GM19025 (cell line): ENCODE data around the gene SUPT4H1.

Experiments used
- ATAC-seq: cut with Tn5 transposase; IDR thresholded peaks from one replicate; pipeline ENCODE4 v1.9.1; 2021; ENCODE audit warnings: mild to moderate bottlenecking, low read depth, moderate library complexity; ENCODE audit not compliant: unreplicated experiment

Gene SUPT4H1

DNA sequence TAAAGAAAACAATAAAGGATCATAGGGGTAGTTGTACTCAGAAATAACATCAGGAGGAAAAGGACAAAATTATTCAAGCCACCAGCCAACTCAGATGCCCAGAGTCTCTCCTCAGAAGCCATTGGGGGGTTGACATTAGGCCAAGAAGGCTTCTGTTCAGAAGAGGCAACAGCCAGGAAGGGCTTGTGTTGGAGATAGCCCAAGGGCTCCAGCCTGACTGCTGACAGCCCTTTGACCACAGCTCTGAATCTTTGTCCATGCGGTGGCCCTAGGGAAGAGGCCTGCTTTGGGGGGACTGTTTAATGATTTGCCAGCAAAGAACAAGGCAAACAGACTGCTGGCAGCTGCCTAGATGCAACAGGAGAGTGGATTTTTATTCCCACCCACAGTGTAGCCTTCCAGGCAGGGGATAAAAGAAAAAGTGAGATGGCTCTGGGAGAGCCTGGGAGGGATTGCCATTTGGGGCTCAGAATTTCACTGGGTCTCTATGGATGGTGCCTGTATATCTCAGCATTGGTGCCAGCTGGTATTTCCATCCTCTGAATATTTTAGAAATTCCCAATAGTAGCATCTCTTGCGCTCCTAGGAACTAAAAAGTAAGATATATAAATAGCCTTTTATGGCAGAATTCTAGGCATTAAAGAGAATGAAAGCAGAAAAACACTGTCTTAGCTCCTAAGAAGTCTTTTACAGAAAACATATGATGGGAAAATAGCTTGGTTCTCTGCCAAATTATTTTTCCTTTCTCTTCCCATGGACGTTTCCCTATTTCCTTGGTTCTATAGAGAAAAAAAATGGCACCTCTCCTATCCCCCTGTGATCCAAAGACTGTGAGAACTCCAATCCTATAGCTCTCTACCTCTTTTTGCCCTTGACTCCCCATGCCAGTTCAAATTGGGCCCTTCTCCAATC lies 29.4 kb upstream of the SUPT4H1 start:
- ATAC-seq, result no peak

DNA sequence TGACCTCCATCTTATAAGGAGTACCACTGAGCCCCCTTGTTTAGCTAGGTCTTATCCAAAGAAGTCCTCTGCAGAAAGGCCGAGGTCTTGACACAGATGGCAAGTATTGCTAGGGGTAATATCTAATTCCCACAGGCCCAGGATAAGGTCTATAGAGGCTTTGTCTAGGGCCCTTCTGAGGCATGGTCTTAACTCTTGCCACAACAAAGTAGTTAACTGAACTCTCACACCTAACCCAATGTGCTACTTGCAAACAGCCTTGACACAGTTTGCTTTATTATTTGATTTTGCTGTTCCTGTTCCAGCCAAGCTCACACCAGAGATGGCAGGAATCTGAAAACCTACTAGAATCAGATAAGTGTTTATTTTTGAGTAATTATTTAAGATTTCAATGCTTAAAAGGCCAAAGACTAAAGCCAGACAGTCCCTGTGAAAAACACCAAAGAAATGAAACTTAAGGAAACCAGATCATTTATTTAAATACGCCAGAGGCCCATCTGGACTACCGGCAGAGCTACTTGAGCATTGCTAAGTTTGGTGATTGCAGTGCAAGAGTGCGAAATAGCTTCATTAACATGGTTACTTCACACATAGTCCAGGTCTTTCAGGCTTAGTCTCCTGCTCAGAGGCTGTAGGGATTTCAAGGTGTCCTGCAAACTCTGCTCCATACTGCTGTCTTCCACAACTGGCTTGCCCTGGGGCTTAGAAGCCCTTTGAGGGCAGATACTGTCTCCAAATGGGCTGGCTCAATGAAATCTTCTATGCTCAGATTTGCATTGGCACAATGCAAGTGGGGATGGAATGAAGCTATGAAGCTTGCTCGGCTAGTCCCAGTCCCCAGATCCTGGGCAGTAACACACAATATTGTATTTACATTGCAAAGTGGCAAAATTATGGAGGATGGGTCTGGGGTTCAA lies 28.5 kb upstream of the SUPT4H1 start:
- ATAC-seq, result no peak

DNA sequence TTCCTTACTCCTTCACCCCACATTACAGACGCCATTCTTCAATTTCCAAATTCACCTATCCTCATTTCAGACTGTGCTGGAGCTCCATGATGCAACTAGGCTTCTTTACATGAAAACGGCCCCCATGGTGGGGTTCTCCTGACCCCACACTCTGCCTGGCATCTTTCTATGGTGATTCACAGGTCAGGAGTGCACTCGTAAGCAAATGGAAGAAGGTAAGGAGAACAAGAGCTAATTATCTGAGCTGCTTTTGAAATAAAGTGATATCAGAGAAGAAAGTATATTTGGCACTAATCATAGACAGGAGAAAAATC lies 27.5 kb upstream of the SUPT4H1 start:
- no peak for ATAC-seq

DNA sequence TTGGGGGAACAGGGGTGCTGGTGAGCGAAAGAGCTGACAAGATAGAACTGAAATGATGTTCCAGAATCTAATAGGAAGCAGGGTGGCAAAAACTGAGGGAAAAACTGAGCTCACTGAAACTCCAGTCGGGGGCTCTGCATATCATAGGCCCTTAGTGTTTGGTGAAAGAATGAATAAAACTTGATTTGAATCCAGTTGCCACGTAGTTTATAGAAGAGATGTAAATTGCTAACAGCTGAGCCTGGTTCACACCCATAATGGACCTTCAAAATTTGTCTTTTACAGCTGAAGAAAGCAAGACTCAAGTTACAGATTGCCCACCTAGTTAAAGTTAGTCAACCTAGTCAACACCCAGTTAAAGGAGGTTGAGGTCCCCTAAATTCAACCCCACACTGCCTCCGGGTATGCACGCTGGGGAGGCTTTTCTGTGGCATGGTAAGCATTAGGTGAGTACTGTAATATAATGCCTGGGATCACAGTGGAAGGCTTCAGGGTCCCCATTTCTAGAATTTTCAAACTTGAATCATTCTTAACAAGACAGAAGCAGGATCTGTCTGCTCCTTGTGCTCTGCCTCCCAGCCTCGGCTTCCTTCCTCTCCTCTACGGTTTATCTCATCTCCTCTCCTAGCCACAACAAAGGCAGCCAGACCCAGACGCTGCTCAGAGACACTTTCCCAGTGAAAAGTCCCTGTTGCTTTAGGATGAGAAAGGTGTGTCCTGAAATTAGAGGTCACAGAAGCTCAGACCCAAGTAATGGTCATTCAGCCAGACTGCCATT lies 26.9 kb upstream of the SUPT4H1 start:
- no peak for ATAC-seq

DNA sequence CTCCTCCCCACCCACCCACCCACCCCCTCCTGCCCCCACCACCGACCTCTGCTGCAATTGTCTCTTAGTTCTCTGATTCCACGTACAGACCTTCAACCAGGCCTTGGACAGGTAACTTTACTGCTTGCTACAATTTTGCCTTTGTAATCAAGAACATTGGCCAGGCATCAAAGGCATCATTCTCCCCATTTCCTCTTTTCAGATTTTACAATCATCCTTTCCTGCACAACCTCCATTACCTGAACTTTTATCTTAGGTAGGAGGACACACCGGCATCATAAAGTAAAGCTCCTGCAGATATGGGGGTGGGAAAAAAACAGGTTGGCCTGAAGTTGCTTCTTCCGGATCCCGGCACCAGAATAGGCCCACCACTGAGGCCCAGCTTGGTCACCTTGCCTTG lies 25.7 kb upstream of the SUPT4H1 start:
- ATAC-seq, result no peak

DNA sequence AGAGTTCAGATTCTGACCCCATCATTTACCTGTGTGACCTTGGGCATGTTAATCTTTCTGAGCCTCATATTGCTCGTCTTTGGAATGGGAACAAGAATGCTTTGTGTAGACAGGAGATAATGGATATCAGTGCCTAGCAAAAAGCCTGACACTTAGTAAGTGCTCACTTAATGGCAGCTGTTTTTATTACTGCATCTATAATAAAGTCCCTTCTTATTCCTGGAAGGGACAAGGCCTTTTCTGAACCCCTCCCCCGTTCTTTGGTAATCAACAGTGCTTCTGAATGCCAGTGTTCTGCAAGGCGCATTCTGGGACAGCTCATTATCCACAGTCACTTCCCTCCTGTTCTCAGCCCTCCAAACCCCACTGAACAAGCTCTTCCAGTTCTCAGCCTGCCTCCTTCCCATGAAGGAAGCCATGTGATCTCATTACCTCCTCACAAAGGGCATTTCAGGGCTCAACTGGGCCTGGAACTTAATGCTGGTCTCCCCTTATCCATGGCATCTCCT lies 25.1 kb upstream of the SUPT4H1 start:
- no peak for ATAC-seq

DNA sequence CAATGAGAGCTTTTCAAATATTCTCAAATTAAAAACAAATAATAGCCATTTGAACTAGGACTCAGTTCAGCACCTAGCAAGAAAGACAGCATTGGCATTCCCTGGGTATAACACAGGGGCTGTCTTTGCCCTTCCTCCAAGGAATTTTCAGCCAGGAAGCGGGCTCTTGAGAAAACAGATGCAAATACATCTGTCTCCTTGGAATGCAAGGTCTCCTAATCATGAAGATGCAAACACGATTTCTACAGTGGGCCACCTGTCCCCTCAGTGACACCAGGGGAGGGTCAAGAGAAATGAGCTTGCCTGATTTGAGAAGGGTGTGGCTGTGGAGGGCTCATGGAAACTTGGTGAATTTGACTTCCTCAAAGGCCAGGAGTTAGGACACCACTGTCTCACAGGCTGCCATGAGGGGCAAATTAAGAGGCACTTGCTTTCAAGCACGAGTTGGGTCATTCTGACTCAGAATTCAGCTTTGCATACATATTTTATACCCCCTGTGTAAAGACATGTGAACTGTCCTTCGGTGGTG lies 24.5 kb upstream of the SUPT4H1 start:
- ATAC-seq, result no peak

DNA sequence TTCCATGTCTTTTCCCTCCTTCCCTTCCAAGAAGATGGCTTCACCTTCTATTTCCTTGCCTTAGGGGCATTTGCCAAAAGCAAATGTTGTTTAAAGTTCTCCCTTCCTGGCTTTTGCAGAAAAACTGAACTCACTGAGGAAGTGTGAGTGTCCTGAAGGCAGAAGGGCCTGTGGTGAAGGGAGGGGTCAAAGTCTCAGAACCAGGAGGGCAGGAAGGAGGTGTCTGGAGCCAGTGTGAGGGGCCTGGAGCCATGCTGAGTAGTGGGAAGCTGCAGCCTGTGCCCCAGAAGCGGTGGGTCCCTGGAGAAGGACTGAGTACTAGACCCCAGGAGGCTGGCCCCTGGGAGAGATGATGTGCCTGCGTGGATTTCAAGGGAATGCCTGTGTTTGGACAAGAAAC lies 23.8 kb upstream of the SUPT4H1 start:
- ATAC-seq, result no peak

DNA sequence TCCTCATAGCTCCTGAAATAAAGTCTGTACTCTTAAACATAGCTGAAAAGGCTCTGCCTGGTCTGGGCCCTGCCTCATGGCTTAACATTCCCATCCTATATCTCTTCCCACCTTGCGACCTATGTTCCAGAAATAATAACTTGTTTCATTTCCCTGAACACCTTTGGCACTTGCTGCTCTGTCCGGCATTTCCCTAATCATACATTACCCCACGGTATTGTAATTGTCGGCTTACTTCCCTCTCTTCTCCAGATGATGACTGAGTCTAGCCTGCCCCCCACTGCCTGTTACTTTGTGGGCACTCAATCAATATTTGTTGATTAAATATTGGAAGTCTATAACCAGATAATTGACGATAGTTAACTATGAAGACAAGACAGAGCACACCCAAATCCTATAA lies 23.3 kb upstream of the SUPT4H1 start:
- no peak for ATAC-seq

DNA sequence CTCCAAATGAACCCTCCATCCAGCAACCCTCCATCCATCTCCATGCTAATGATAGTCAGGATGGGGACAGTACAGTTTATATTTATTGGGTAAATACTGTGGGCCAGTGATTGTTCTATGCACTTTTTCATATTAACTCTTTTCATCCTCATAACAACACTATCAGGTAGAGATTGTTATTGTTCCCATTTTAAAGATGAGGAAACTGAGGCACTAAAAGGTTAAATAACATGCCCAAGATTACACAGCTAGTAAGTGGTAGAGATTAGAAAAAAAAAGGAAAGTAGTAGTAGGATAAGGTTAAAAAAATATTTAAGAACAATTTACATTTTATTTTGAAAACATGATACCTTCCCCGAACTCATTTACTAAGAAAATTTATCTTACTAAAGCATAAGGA lies 21.9 kb upstream of the SUPT4H1 start:
- no peak for ATAC-seq

DNA sequence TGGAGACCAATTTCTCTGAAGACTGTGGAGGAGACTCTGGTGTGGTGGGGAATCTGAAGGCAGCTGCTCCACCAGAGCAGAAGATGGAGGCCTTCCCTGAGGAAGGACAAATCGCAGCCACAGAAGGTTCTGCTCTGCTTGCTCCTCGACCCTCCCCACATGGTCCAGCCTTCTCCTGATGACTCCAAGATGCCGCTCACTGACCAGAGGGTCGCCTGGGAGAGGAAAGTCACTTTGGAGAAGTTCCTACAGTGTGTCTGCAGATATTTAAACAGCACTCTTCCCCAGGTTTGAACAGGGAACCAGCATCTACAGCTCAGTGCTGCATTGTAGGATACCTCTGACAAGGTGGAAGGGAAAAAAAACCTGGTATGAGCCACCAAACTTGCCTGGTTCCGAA lies 21.0 kb upstream of the SUPT4H1 start:
- no peak for ATAC-seq

DNA sequence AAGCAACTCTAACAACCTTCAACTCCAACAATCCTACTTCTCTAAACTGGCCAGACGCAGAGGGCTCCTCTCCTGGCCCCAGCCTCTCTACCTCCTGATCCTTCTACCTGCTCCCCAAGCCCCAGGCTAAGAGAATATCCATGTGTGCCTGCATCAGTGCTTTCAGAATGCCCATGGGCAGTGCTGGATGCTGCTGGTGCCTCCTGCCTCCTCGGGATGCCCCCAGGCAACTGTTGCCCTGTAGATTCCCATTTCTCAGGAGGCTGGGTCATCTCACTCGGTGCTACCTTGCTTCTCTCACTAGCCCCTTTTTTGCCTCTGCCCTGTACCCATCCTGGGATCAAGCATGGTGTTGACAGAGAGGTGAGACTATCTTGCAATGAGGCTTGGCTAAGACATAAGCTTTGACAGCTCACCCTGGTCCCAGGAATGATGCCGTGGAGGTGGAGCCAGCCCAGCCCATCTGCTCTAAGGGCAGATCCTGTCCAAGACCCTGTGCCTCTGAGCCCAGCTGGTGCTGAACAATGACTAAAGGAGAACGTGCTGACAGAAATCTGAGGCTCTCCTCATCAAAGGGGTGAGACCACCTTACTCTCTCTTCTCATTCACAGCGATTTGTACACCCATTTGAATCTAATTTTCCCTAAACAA lies 19.4 kb upstream of the SUPT4H1 start:
- no peak for ATAC-seq

DNA sequence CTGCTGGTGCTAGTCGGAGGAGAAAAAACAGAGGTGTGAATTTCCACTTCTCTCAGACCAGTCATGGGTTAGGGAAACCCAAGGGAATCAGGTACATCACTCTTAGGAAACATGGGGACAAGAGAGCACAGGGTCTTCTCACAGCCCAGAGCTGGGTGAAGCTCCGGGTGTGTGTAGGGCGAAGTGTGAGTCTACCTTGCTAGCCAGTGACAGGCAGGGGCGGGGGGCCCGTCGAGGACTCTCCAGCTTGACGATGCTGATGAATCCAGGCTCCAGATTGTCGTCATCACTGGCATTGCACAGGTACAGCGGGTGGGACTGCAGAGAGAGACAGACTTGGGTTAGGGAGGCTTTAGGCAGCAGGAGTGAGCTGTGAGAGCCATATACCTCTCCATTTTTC lies 18.7 kb upstream of the SUPT4H1 start:
- no peak for ATAC-seq

DNA sequence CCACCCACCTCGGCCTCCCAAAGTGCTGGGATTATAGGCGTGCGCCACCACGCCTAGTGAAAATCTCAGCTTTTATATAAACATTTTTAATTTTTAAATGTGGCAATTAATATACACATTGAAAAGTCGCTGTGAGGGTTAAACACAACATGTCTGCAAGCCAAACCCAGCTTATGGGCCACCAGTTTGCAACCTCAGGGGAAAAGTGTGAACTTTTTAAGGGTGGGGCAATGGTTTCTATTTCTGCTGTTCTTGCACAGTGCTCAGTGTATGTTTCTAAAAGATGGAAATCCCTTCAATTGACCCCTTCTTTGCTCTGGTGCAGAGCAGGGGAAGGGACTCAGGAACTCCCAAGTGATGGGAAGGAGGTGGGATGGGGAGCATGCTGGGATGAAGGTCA lies 18.3 kb upstream of the SUPT4H1 start:
- ATAC-seq, result no peak

DNA sequence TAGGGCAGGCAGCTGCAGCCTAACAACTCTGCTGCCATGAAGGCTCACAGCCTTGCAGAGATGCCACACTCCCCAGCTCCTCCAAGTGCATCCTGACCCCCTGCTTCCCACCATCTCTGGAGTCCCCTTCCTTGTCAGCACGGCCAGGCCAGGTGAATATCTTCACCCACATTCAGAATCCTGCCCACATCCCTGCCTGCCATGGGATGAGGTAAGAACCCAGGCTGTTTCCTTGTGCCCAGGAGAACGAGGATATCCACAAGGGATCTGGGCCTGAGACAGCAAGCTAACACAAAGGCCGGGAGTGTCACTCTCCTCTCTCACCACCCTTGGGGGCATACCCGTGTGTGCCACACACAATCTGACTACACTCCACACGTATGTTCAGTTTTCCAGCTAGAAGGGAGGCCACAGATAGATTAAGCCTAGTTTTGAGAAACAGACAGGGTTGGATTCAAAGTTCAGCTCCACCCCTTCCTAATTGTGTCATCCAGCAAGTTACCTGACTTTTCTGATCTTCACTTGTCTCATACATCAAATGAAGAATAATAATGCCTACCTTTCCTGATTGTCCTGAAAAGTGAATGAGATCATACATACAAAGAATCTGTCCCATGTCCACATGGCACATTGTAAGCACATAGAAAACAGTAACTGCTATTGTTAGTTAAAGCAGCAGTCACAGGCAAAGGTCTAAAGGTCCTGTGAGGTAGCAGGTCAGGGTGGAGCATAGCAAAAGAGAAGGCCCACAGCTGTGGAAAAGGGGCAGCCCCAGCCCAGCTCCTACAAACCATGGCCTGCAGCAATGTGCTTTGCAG lies 17.4 kb upstream of the SUPT4H1 start:
- no peak for ATAC-seq

DNA sequence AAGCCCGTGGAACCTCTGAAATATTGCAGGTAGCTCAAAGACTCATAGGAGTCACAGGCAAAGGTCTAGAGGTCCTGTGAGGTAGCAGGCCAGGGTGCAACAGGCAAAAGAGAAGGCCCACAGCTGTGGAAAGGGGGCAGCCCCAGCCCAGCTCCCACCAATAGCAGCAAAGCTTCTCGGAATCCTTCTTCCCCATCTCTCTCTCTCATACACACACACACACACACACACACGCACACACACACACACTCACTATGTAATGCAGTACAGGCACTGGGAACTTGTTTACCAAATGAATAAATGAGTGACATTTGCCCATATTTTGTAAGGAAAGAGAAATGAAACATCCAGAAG lies 16.8 kb upstream of the SUPT4H1 start:
- ATAC-seq, result no peak

DNA sequence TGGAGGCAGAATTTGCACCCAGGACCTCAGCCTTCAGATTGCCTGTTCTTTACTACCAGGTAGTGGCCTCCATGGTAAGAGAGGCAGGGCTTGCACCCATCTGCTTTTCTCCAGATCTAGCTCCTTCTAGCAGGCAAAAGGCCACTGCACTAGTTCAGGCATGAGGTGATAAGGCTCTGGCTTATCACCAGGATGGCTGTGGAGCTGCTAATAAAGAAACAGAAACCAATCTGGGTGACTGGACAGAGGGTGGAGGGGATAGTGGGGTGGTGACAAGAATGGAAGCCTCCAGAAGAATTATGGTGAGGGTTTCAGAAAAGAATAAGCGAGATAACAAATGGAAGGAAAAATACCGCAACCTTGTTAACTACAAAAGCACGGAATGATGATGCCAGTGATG lies 15.5 kb upstream of the SUPT4H1 start:
- ATAC-seq, result no peak

DNA sequence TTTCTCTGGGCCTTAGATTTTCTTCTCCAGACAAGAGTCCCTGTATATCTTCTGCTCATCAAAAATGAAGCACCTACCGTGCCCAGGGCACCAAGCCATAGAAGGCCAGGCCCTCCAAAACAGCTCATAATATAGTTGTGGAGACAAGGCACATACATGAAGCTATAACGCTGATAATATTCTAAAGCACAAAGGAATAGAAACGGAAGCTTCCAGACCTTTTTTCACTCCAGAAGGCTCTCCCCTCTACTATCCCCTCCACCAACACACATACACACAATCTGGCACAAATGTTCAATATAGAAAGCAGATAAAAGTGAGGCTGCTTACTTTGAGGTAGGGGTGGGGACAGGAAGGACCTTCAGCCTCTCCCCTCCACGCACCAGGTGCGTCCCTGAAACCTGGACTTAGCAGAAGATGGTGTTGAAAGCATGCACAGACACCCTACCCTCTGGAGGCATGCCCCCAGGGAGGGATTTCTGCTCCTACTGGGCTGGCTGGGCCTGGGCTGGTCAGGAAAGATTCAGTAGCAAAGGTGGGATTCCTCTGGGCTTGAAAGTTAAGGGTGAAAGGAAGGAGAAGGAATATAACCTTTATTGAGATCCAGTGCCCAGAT lies 14.1 kb upstream of the SUPT4H1 start:
- ATAC-seq, result no peak
